ENCODE results near the gene EXOC4. TPM values are rescaled to one million over a fixed set of nuclear protein-coding genes. Genes with fewer than 3 reads are reported as not detected.

Gene EXOC4
- total RNA-seq, 1 experiment from 2014 or later: 75.8 TPM

- Mint-ChIP-seq H3K9me3 (no peaks in the 10 kb centered on the region), H3K4me1 (peaks cover 6 to 27% of the 10 kb centered on the region in 2 experiments; a peak in 3 of 4 replicates), H3K27ac (peak overlapping the region in 2 of 3 experiments; percentile 25 to 55; a peak in 1 of 7 replicates), H3K4me3 (no peak overlapping the region), H3K27me3 (ENCODE audit: low read depth) (no peaks in the 10 kb centered on the region), H3K36me3 (ENCODE audit: insufficient read depth in 1 of 3, low read depth in 3 of 3) (no peaks in the 10 kb centered on the region)
- Histone ChIP-seq H3K9ac (ENCODE audit: extremely low read depth, insufficient read length, low read length) (no peak overlapping the region), H3K9me3 (ENCODE audit: control insufficient read depth, low read depth, low read length) (no peaks in the 10 kb centered on the region), H3K79me2 (ENCODE audit: insufficient read depth, low read length) (no peaks in the 10 kb centered on the region), H3K4ac (ENCODE audit: low read depth, low read length) (no peak overlapping the region), H3K56ac (ENCODE audit: insufficient read length, low read depth, low read length) (no peak overlapping the region), H4K5ac (ENCODE audit: insufficient read length, low read depth, low read length) (no peak overlapping the region), H3K27ac (ENCODE audit: insufficient read length, low read depth, low read length) (no peak overlapping the region), H3K14ac (ENCODE audit: insufficient read depth, low read length) (no peak overlapping the region), H2AK5ac (ENCODE audit: insufficient read length, low read length) (no peak overlapping the region), H4K8ac (replicated peaks; ENCODE audit: insufficient read length, low read depth, low read length) (no peak overlapping the region), H2BK120ac (ENCODE audit: low read depth, low read length, poor library complexity, severe bottlenecking) (no peak overlapping the region), H3K18ac (ENCODE audit: insufficient read length, low read depth, low read length) (no peak overlapping the region), H3K27me3 (ENCODE audit: insufficient read depth, low read length) (no peaks in the 10 kb centered on the region), H3T11ph (ENCODE audit: low read length) (no peak overlapping the region), H3K79me1 (ENCODE audit: insufficient read depth, low read depth, low read length, poor library complexity, severe bottlenecking) (peaks cover 3% of the 10 kb centered on the region), H2BK15ac (ENCODE audit: low read depth, low read length) (no peak overlapping the region), H2BK20ac (ENCODE audit: low read depth, low read length, poor library complexity, severe bottlenecking) (no peak overlapping the region), H4K20me1 (ENCODE audit: control insufficient read depth, insufficient read depth, insufficient read length) (no peaks in the 10 kb centered on the region), H3K4me2 (ENCODE audit: insufficient read depth, insufficient read length, low read length) (no peak overlapping the region), H2BK5ac (ENCODE audit: insufficient read length, low read length) (no peak overlapping the region), H4K91ac (ENCODE audit: insufficient read length, low read depth, low read length) (no peak overlapping the region), H2AFZ (ENCODE audit: low read length) (no peak overlapping the region), H3K4me1 (ENCODE audit: insufficient read depth, low read length) (no peaks in the 10 kb centered on the region; the same call in 1 of the 2 replicates), H3K23me2 (ENCODE audit: insufficient read length, low read depth, low read length, poor library complexity, severe bottlenecking) (no peaks in the 10 kb centered on the region), H3K23ac (ENCODE audit: insufficient read length, low read depth, low read length) (no peak overlapping the region), H2BK12ac (ENCODE audit: insufficient read length, low read depth, low read length) (no peak overlapping the region)
- no CpG with 5 or more reads among the region's 2 CpGs for WGBS (ENCODE audit: extremely low coverage, insufficient read length, low lambda C conversion rate)
- TF ChIP-seq CTCF (conservative IDR thresholded peaks at IDR 0.05): no peak
- DNase-seq: no peak
Observed at GRCh38 chr7:133300088-133300487, 47.2 kb downstream of the EXOC4 start.
